GM04503 (cell line): ENCODE measurements around the gene LAMA5.

ENCODE experiments used
- DNase-seq: peaks from one replicate; pipeline ENCODE4 v3.0.0-alpha.2; 2012; ENCODE audit warnings: low read depth

Gene LAMA5

GRCh38 chr20:62289898-62290297 lies 77.2 kb downstream of the LAMA5 start:
- no peak for DNase-seq

- DNase-seq = no peak
Measured at GRCh38 chr20:62289131-62289530, 78.0 kb downstream of the LAMA5 start.

- no peak for DNase-seq
Measured at GRCh38 chr20:62288535-62289105, 78.5 kb downstream of the LAMA5 start.

- DNase-seq = no peak
Measured at GRCh38 chr20:62287759-62288534, 79.2 kb downstream of the LAMA5 start.

GRCh38 chr20:62287129-62287528 lies 80.0 kb downstream of the LAMA5 start:
- DNase-seq = no peak

GRCh38 chr20:62286493-62287064 lies 80.5 kb downstream of the LAMA5 start:
- no peak for DNase-seq

GRCh38 chr20:62285722-62286121 lies 81.4 kb downstream of the LAMA5 start:
- no peak for DNase-seq

- no peak for DNase-seq
Measured at GRCh38 chr20:62285151-62285550, 82.0 kb downstream of the LAMA5 start.

- DNase-seq = no peak
Measured at GRCh38 chr20:62284448-62284847, 82.7 kb downstream of the LAMA5 start.

GRCh38 chr20:62282877-62283503 lies 84.1 kb downstream of the LAMA5 start:
- no peak for DNase-seq

GRCh38 chr20:62282103-62282502 lies 85.0 kb downstream of the LAMA5 start:
- DNase-seq = no peak

- DNase-seq = no peak
Measured at GRCh38 chr20:62281161-62281933, 85.8 kb downstream of the LAMA5 start.

- no peak for DNase-seq
Measured at GRCh38 chr20:62280303-62280702, 86.8 kb downstream of the LAMA5 start.

GRCh38 chr20:62277253-62277652 lies 89.9 kb downstream of the LAMA5 start:
- no peak for DNase-seq

GRCh38 chr20:62276439-62276838 lies 90.7 kb downstream of the LAMA5 start:
- no peak for DNase-seq

GRCh38 chr20:62275219-62275618 lies 91.9 kb downstream of the LAMA5 start:
- DNase-seq = no peak

GRCh38 chr20:62274332-62274950 lies 92.7 kb downstream of the LAMA5 start:
- DNase-seq = no peak

GRCh38 chr20:62273416-62273815 lies 93.7 kb downstream of the LAMA5 start:
- no peak for DNase-seq

GRCh38 chr20:62272200-62272599 lies 94.9 kb downstream of the LAMA5 start:
- no peak for DNase-seq

- no peak for DNase-seq
Measured at GRCh38 chr20:62269871-62270270, 97.2 kb downstream of the LAMA5 start.

GRCh38 chr20:62269378-62269777 lies 97.7 kb downstream of the LAMA5 start:
- DNase-seq = no peak
